Transverse colon (tissue), 4 donors: ENCODE results near the gene POLK. TPM values are rescaled to one million over a fixed set of nuclear protein-coding genes. Genes with fewer than 3 reads are reported as not detected.
"Not testable (repeated sequence)": the region's sequence is repeated elsewhere in the genome, so short reads cannot be mapped to it uniquely, and the experiment has no call there.

ENCODE experiments used
- DNase-seq: peaks from one replicate; pipeline ENCODE4 v3.0.0-alpha.2; 2019
- H3K27ac ChIP-seq, 4 donors: fragments of 200-600 bp; sonication (generic); 2 replicates each; pipeline ENCODE4 v1.5.1; 2016 to 2018; ENCODE audit warnings: inconsistent platforms in 4 of 4
- H3K27me3 ChIP-seq: fragments of 200-600 bp; sonication (generic); 2 replicates; pipeline ENCODE4 v1.5.1; 2017; ENCODE audit warnings: inconsistent platforms
- H3K36me3 ChIP-seq, 4 donors: fragments of 200-600 bp; sonication (generic); 2 replicates each; pipeline ENCODE4 v1.5.1; 2017 to 2019; ENCODE audit warnings: inconsistent platforms in 4 of 4
- H3K4me1 ChIP-seq, 4 donors: fragments of 200-600 bp; sonication (generic); 2 replicates each; pipeline ENCODE4 v1.5.1; 2017 to 2020; ENCODE audit warnings: inconsistent platforms in 4 of 4
- H3K4me3 ChIP-seq, 4 donors: fragments of 200-600 bp; sonication (generic); 1 replicate in 1 of 4; 2 replicates in 3 of 4; pipeline versions ENCODE4 v1.5.1 to v1.6.1; 2017 to 2019; ENCODE audit warnings: inconsistent platforms in 4 of 4
- H3K9me3 ChIP-seq, 2 donors: fragments of 200-600 bp; sonication (generic); 2 replicates each; pipeline ENCODE4 v1.5.1; 2017 to 2019; ENCODE audit warnings: inconsistent platforms in 2 of 2
- EP300 ChIP-seq: sonication (generic); formaldehyde crosslinking; IDR thresholded peaks from one replicate; pipeline ENCODE4 v1.6.1; 2017; ENCODE audit warnings: antibody characterized with exemption, low read depth
- POLR2A ChIP-seq: fragments of 450-650 bp; IDR thresholded peaks from one replicate; pipeline ENCODE4 v1.6.1; 2016; ENCODE audit warnings: antibody characterized with exemption, mild to moderate bottlenecking, moderate library complexity
- POLR2AphosphoS5 ChIP-seq, 3 donors: sonication (generic); formaldehyde crosslinking; IDR thresholded peaks; one replicate each; pipeline ENCODE4 v1.6.1; 2016; ENCODE audit warnings: antibody characterized with exemption in 3 of 3
- WGBS, 2 donors: methylation state at CpG; one replicate each; pipeline ENCODE4 v1.1.5; 2018; ENCODE audit warnings: low coverage in 1 of 2; 5-methylcytosine and 5-hydroxymethylcytosine counted together
- in situ Hi-C, 4 donors: fragments of 200-750 bp; cut with MboI; loops; one replicate each; pipeline versions ENCODE4 v1.15.0 to v1.15.1; 2017; ENCODE audit warnings: low sequenced_read_pairs in 3 of 4, low pct_ligation_motif_present in 1 of 4, low pct_unique_long_range_greater_than_20kb in 1 of 4
- intact Hi-C: fragments of 100-400 bp; cut with DNase I; formaldehyde crosslinking; loops from one replicate; pipeline ENCODE4 v1.15.1; 2023; ENCODE audit warnings: low total_unique reads
- total RNA-seq, 4 donors: library from RNA; depleted of rRNA; stranded (reverse); fragments of >200 nt; gene quantifications; one replicate each; pipeline ENCODE4 v1.1.0, GENCODE V29; 2016
- TF ChIP-seq, protein P1 (sequence below), 5 experiments: fragments of 200-600 bp in 3 of 5; fragments of 450-650 bp in 2 of 5; sonication (generic) in 3 of 5; IDR thresholded peaks; 1 replicate in 2 of 5; 2 replicates in 3 of 5; pipeline ENCODE4 v1.5.1; 2016 to 2017; ENCODE audit warnings: antibody characterized with exemption in 5 of 5, inconsistent platforms in 3 of 5, mild to moderate bottlenecking in 2 of 5, moderate library complexity in 1 of 5

Gene POLK
- total RNA-seq, 4 donors from 2014 or later = 5.4 to 30.2 (median 18.5) TPM

DNA sequence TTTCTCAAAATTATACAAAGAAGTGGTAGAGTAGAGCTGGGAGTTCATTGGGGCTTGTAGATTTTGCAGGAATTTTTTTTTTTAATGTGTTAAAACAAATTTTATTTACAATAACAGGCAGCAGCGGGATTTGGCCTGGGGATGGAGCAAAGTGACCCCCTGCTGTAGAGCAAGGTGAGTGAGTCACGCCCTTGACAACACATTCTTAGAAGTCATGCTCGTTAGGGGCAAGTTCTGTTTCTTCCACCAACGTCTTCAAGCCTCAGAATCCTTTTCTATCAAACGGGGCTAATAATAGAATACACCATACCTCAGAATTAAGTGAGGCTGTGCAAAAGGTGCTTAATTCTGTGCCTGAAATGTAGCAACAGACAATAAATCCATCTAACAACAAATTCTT, 98.5 kb downstream of the POLK start:
- Histone ChIP-seq H3K36me3 (no peaks in the 10 kb centered on the region), H3K4me1 (peaks cover 0 to 21% (median 12%) of the 10 kb centered on the region in 4 donors), H3K9me3 (no peaks in the 10 kb centered on the region), H3K27me3 (no peaks in the 10 kb centered on the region), H3K4me3 (no peak overlapping the region), H3K27ac (peak overlapping the region in 1 of 4 donors; percentile 79)
- intact Hi-C loops (no loop called here), in situ Hi-C loops (no loop called here)
- WGBS, 2 donors = 75 to 93% methylated on average over 5 of the region's 5 CpGs
- TF ChIP-seq POLR2A (no peak), EP300 (no peak)
- DNase-seq = no peak

DNA sequence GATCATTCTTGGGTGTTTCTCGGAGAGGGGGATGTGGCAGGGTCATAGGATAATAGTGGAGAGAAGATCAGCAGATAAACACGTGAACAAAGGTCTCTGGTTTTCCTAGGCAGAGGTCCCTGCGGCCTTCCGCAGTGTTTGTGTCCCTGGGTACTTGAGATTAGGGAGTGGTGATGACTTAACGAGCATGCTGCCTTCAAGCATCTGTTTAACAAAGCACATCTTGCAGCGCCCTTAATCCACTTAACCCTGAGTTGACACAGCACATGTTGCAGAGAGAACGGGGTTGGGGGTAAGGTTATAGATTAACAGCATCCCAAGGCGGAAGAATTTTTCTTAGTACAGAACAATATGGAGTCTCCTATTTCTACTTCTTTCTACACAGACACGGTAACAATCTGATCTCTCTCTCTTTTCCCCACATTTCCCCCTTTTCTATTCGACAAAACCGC, 99.2 kb downstream of the POLK start:
- H3K9me3 ChIP-seq, H3K27me3 ChIP-seq, in situ Hi-C loops, intact Hi-C loops, H3K36me3 ChIP-seq: not testable (repeated sequence)
- peak overlapping the region; percentile 74 to 83 (median 81) for H3K27ac ChIP-seq
- 30 to 40% methylated on average over 1 to 11 of the region's 11 CpGs for WGBS, 2 donors
- H3K4me1 ChIP-seq = peaks cover 0 to 21% (median 13%) of the 10 kb centered on the region in 4 donors
- peak; percentile 19 for DNase-seq
- H3K4me3 ChIP-seq = peak overlapping the region in 3 of 4 donors; percentile 58 to 80 (median 58)

DNA sequence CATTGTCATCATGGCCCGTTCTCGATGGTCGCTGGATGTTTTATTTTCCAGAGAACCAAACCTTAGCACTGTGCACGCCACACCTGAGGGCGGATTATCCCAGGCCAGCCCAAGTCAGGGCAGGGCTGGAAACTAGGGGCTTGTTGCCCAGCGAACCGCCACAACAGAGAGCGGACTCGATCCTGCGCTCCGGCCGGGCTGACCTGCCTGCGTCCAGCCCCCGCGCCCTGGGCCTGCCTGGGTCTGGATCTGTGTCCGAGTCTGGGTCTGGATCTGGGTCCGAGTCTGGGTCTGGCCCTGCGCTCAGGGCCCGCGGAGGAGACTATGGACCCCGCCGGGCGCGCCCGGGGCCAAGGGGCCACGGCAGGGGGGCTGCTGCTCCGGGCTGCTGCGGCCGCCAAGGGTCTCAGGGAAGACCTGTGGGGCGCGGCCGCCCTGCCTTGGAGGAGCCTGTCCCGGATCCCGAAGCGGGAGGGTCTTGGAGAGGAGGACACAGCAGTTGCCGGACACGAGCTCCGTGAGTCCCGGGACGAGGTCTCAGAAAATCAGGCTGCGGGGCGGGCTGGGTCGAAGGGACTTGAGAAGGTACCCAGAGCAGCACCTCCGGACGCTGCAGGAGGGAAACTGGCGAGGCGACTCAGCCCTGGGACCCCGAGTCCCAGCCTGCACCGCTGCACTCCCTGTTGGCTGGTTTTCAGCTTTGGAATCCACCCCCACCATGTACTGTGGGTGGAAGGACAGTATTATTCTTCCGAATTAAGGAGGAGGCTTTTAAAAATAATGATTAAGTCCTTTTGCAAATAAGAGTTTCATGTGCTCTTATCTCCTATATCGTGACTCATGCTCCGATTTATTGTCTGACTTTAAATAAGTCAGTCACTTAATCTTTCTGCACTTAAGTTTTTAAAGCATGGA, 99.9 kb downstream of the POLK start, which contains the start of gene ANKDD1B:
Gene ANKDD1B (plus strand): TSS at position 143 of the 915 bp plus-strand sequence. CDS start 182 bp downstream, at position 325.
- in situ Hi-C loops = no loop called here
- no peak for TF ChIP-seq EP300
- no peak for TF ChIP-seq POLR2A
- TF ChIP-seq POLR2AphosphoS5 (IDR thresholded peaks at IDR 0.05) = peak in 1 of 3 donors; percentile 5
- H3K36me3 ChIP-seq = no peaks in the 10 kb centered on the region
- intact Hi-C loops = no loop called here
- no peaks in the 10 kb centered on the region for H3K27me3 ChIP-seq
- no peaks in the 10 kb centered on the region for H3K9me3 ChIP-seq
- 6 to 15% methylated on average over 2 to 32 of the region's 52 CpGs for WGBS, 2 donors
- H3K27ac ChIP-seq = peak within 1 kb of the TSS; percentile 74 to 83 (median 81)
- peak within 1 kb of the TSS; percentile 36 to 80 (median 58) for H3K4me3 ChIP-seq
- peaks cover 0 to 27% (median 18%) of the 10 kb centered on the region in 4 donors for H3K4me1 ChIP-seq
- peak; percentile 34 for DNase-seq

DNA sequence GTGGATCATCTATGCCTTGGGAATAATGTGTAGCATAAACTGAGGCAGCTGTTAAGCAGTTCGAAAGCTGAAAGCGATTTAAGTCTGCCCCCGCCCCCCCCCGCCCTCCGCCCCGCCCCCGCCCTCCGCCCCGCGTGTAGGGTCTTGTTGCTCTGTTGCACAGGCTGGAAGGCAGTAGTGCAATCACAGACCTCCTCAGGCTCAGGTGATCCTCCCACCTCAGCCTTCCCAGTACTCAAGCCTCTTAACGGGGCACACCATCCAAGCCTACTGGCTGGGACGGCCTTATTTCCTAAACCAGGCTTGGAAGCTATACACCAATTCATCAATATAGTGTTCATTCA, 100.5 kb downstream of the POLK start:
- Histone ChIP-seq H3K36me3 (no peaks in the 10 kb centered on the region), H3K4me3 (peak overlapping the region in 3 of 4 donors; percentile 58 to 80 (median 58)), H3K27ac (peak overlapping the region in 3 of 4 donors; percentile 79 to 83 (median 83)), H3K9me3 (no peaks in the 10 kb centered on the region), H3K4me1 (peaks cover 0 to 33% (median 23%) of the 10 kb centered on the region in 4 donors), H3K27me3 (no peaks in the 10 kb centered on the region)
- intact Hi-C loops (no loop called here), in situ Hi-C loops (no loop called here)
- no peak for DNase-seq
- TF ChIP-seq, protein P1, sequence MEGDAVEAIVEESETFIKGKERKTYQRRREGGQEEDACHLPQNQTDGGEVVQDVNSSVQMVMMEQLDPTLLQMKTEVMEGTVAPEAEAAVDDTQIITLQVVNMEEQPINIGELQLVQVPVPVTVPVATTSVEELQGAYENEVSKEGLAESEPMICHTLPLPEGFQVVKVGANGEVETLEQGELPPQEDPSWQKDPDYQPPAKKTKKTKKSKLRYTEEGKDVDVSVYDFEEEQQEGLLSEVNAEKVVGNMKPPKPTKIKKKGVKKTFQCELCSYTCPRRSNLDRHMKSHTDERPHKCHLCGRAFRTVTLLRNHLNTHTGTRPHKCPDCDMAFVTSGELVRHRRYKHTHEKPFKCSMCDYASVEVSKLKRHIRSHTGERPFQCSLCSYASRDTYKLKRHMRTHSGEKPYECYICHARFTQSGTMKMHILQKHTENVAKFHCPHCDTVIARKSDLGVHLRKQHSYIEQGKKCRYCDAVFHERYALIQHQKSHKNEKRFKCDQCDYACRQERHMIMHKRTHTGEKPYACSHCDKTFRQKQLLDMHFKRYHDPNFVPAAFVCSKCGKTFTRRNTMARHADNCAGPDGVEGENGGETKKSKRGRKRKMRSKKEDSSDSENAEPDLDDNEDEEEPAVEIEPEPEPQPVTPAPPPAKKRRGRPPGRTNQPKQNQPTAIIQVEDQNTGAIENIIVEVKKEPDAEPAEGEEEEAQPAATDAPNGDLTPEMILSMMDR (IDR thresholded peaks at IDR 0.05) = no peak
- TF ChIP-seq EP300 (no peak), POLR2A (no peak), POLR2AphosphoS5 (IDR thresholded peaks at IDR 0.05) (no peak)
- 13 to 35% methylated on average over 3 to 12 of the region's 12 CpGs for WGBS, 2 donors

DNA sequence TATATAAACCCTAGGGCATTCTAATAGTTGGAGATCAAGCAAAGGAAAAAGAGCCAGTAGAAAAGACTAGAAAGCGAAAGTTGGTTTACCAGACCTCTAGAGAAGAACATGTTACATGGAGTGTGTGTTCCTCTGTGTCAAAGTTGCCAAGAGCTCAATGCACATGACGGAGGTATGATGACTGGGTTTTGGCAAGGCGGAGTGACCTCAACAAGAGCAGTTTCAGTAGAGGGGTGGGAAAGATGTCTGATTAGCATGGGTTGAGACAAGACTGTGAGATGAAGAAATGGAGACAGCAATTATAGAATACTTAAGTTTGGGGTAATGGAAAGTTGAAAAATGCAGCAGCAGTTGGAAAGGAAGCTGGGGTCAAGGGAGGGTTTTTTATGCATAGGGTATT, 101.2 kb downstream of the POLK start:
- no peak for DNase-seq
- H3K27me3 ChIP-seq = no peaks in the 10 kb centered on the region
- H3K27ac ChIP-seq = no peak overlapping the region
- intact Hi-C loops = no loop called here
- no peaks in the 10 kb centered on the region for H3K9me3 ChIP-seq
- H3K4me3 ChIP-seq = no peak overlapping the region
- no peaks in the 10 kb centered on the region for H3K36me3 ChIP-seq
- TF ChIP-seq, protein P1 (IDR thresholded peaks at IDR 0.05) = no peak
- TF ChIP-seq POLR2A (no peak), EP300 (no peak), POLR2AphosphoS5 (IDR thresholded peaks at IDR 0.05) (no peak)
- 95 to 97% methylated on average over 3 of the region's 3 CpGs for WGBS, 2 donors
- in situ Hi-C loops = no loop called here
- peaks cover 0 to 40% (median 28%) of the 10 kb centered on the region in 4 donors for H3K4me1 ChIP-seq
